K562 (cell line): ENCODE measurements around the gene SOAT2. TPM values are rescaled to one million over a fixed set of nuclear protein-coding genes. Genes with fewer than 3 reads are reported as not detected.
A peak's percentile ranks its signal among the peaks of the same experiment; 100 is the strongest.

ENCODE experiments used
- ATAC-seq: fragments of 200-7000 bp; cut with Tn5 transposase; 3 replicates; pipeline ENCODE4 v1.9.1; 2020; ENCODE audit warnings: moderate library complexity
- BruUV-seq: library from RNA; stranded (reverse); fragments of 400-500 nt; replicated peaks from 2 replicates; lab custom pipeline; 2021; lab: Mats Ljungman, UMichigan
- CTCF ChIA-PET: fragments of 300-600 bp; formaldehyde crosslinking; extraction: SDS; loops from one replicate; lab custom pipeline; 2021; ENCODE audit warnings: low intra/inter-chr PET ratio; lab: Yijun Ruan, JAX
- POLR2A ChIA-PET: fragments of 300-600, 350-650 bp; sonication (Branson Sonifier 250); formaldehyde crosslinking; extraction: SDS; loops from one replicate; lab custom pipeline; 2021; ENCODE audit warnings: antibody characterized with exemption, inconsistent platforms; lab: Yijun Ruan, JAX
- DNase-seq, 4 experiments: peaks; one replicate each; pipeline versions ENCODE4 v3.0.0 to v3.0.0-alpha.2; 2011 to 2018; ENCODE audit warnings: low spot score in 3 of 4, mixed read lengths in 3 of 4; ENCODE audit errors: extremely low read depth in 1 of 4
- FAIRE-seq: peaks from 2 replicates; lab custom pipeline; 2011; peaks lifted over from hg19 to GRCh38; lab: Jason Lieb, UNC
- H2AFZ ChIP-seq: 2 replicates; pipeline ENCODE4 v1.6.0; 2011; ENCODE audit warnings: low read depth, low read length, control low read depth, inconsistent platforms
- H3K27ac ChIP-seq: fragments of 200-600 bp; 3 replicates; pipeline ENCODE4 v1.8.0; 2011; ENCODE audit warnings: low read depth, mild to moderate bottlenecking, control low read depth, inconsistent platforms, low read length, moderate library complexity, mixed read lengths; ENCODE audit errors: extremely low read depth
- H3K27me3 ChIP-seq, 2 experiments: fragments of 300-600 bp in 1 of 2; 2 replicates in 1 of 2; 3 replicates in 1 of 2; pipeline versions ENCODE4 v1.6.0 to v1.8.0; 2011; ENCODE audit warnings: inconsistent platforms in 2 of 2, low read length in 2 of 2, mild to moderate bottlenecking in 1 of 2, mixed read lengths in 1 of 2, moderate library complexity in 1 of 2; ENCODE audit not compliant: control insufficient read depth in 2 of 2, insufficient read depth in 2 of 2
- H3K36me3 ChIP-seq: fragments of 300-600 bp; 3 replicates; pipeline ENCODE4 v1.8.0; 2011; ENCODE audit warnings: mild to moderate bottlenecking, low read length, inconsistent platforms; ENCODE audit not compliant: control insufficient read depth, insufficient read depth
- H3K4me1 ChIP-seq, 2 experiments: fragments of 200-600 bp in 1 of 2; replicated peaks in 1 of 2; 2 replicates in 1 of 2; 3 replicates in 1 of 2; pipeline versions ENCODE4 v1.5.1 to v1.8.0; 2011; ENCODE audit warnings: inconsistent platforms in 2 of 2, low read length in 2 of 2, mild to moderate bottlenecking in 1 of 2, mixed read lengths in 1 of 2, moderate library complexity in 1 of 2; ENCODE audit not compliant: control insufficient read depth in 2 of 2, insufficient read depth in 2 of 2
- H3K4me2 ChIP-seq: 2 replicates; pipeline ENCODE4 v1.6.1; 2011; ENCODE audit warnings: low read length, control low read depth, inconsistent platforms, mixed read lengths; ENCODE audit not compliant: insufficient read depth
- H3K4me3 ChIP-seq: fragments of 200-600 bp; sonication (generic), shearing (Covaris generic); 2 replicates; pipeline ENCODE4 v1.5.1; 2016; ENCODE audit warnings: control low read depth, inconsistent platforms
- H3K79me2 ChIP-seq: fragments of 200-600 bp; 3 replicates; pipeline ENCODE4 v1.8.0; 2011; ENCODE audit warnings: low read length, inconsistent platforms; ENCODE audit not compliant: control insufficient read depth, insufficient read depth
- H3K9ac ChIP-seq, 2 experiments: 2 replicates each; pipeline versions ENCODE4 v1.6.0 to v1.6.1; 2011; ENCODE audit warnings: low read depth in 2 of 2, low read length in 2 of 2, control low read depth in 1 of 2, inconsistent platforms in 1 of 2, mild to moderate bottlenecking in 1 of 2, mixed read lengths in 1 of 2; ENCODE audit not compliant: insufficient read depth in 1 of 2
- H3K9me1 ChIP-seq: one replicate; pipeline ENCODE4 v1.6.0; 2011; ENCODE audit warnings: inconsistent platforms, mild to moderate bottlenecking, low read length, moderate library complexity; ENCODE audit not compliant: control insufficient read depth, insufficient read depth
- H3K9me3 ChIP-seq: replicated peaks from 2 replicates; pipeline ENCODE4 v1.5.1; 2011; ENCODE audit warnings: low read depth, low read length, inconsistent platforms; ENCODE audit not compliant: control insufficient read depth, insufficient read depth
- H4K20me1 ChIP-seq: replicated peaks from 2 replicates; pipeline ENCODE4 v1.6.1; 2011; ENCODE audit warnings: low read length, inconsistent platforms, mixed read lengths; ENCODE audit not compliant: control insufficient read depth, insufficient read depth
- BACH1 ChIP-seq: fragments of 200-800 bp; sonication (Bioruptor generic); IDR thresholded peaks from 2 replicates; pipeline ENCODE4 v1.6.1; 2016; ENCODE audit warnings: missing genetic modification characterization, missing compliant biosample characterization
- CHCHD3 ChIP-seq: fragments of 250-450 bp; sonication (Bioruptor Pico); IDR thresholded peaks from 2 replicates; pipeline ENCODE4 v2.1.2; 2022; ENCODE audit warnings: mild to moderate bottlenecking
- CHD1 ChIP-seq: fragments of 200-600 bp; sonication (generic); IDR thresholded peaks from one replicate; pipeline ENCODE4 v1.6.1; 2012; ENCODE audit warnings: mild to moderate bottlenecking, moderate library complexity, low read length, inconsistent platforms
- L3MBTL2 ChIP-seq: fragments of 450-650 bp; IDR thresholded peaks from 2 replicates; pipeline ENCODE4 v1.6.1; 2016; ENCODE audit warnings: mild to moderate bottlenecking, moderate library complexity
- MEIS2 ChIP-seq: fragments of 450-650 bp; IDR thresholded peaks from 2 replicates; pipeline ENCODE4 v1.6.1; 2014; ENCODE audit warnings: mild to moderate bottlenecking; ENCODE audit not compliant: partially characterized antibody
- PPARD ChIP-seq: fragments of 250-450 bp; sonication (Bioruptor Pico); IDR thresholded peaks from 2 replicates; pipeline ENCODE4 v1.8.0; 2022; ENCODE audit warnings: inconsistent platforms, mild to moderate bottlenecking, moderate library complexity
- RFX1 ChIP-seq: fragments of 450-650 bp; IDR thresholded peaks from 2 replicates; pipeline ENCODE4 v1.6.1; 2016; ENCODE audit warnings: mild to moderate bottlenecking, moderate library complexity
- RNF2 ChIP-seq: sonication (generic); IDR thresholded peaks from 2 replicates; pipeline ENCODE4 v1.6.1; 2016
- ZNF12 ChIP-seq: sonication (generic); formaldehyde crosslinking; IDR thresholded peaks from 2 replicates; pipeline ENCODE4 v1.4.0; 2020; ENCODE audit warnings: mild to moderate bottlenecking, missing genetic modification reagents
- WGBS: fragments of 100-300 bp; shearing (Covaris generic); methylation state at CpG from one replicate; pipeline ENCODE4 v1.1.6; 2016; ENCODE audit warnings: low coverage, mixed read lengths; ENCODE audit not compliant: insufficient coverage; ENCODE audit errors: missing lambda C conversion rate; 5-methylcytosine and 5-hydroxymethylcytosine counted together
- in situ Hi-C: fragments of 300-500 bp; cut with MboI; formaldehyde crosslinking; loops from 4 replicates; pipeline ENCODE4 v1.15.0; 2018; ENCODE audit warnings: inconsistent platforms, mixed read lengths
- intact Hi-C: fragments of 100-400 bp; cut with micrococcal nuclease; formaldehyde crosslinking; loops from 2 replicates; pipeline ENCODE4 v1.14.2; 2022
- polyA plus RNA-seq, 8 experiments: library from polyadenylated mRNA; depleted of rRNA in 4 of 8; stranded (reverse) in 5 of 8; unstranded in 3 of 8; fragments of >200 nt; fragmentation: Nextera tagmentation in 2 of 8; fragmentation: Illumina TruSeq in 1 of 8; extraction: Ambion mirVana in 2 of 8; extraction: Trizol in 1 of 8; gene quantifications; 2 replicates each; pipeline versions ENCODE4 v1.2.1 to v1.2.3, GENCODE V29; 2011 to 2014; ENCODE audit warnings: inconsistent platforms in 1 of 8, missing spikeins in 1 of 8
- total RNA-seq, 7 experiments: library from RNA; depleted of rRNA in 6 of 7; stranded (reverse); fragments of >200 nt in 6 of 7; fragmentation: Illumina TruSeq in 2 of 7; extraction: Trizol in 2 of 7; gene quantifications; 2 replicates each; pipeline versions ENCODE4 v1.2.1 to v1.2.3, GENCODE V29; 2011 to 2021; ENCODE audit warnings: low replicate concordance in 1 of 7
- TF ChIP-seq, protein P1 (sequence below): fragments of 250-450 bp; sonication (Bioruptor Pico); IDR thresholded peaks from 2 replicates; pipeline ENCODE4 v1.5.0; 2021

Gene SOAT2
- total and polyA plus RNA-seq, 9 of the 15 experiments (the other 6 are each of a cell fraction or from before 2014, with no cell fraction given): 0.04 TPM; not detected in 8

DNA sequence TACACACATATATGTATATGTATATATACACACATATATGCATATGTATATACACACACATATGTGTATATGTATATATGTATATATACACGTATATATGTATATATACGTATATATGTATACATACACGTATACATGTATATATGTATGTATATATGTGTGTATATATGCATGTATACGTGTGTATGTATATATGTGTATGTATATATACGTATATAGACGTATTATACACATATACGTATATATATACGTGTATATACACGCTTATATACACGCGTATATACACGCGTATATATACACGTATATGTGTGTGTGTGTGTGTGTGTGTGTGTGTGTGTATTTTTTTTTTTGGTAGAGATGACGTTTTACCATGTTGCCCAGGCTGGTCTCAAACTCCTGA, 44.4 kb downstream of the SOAT2 start (continued):
- TF ChIP-seq ZNF12 (CRISPR knock-in tag) (no peak), BACH1 (no peak), MEIS2 (no peak), PPARD (CRISPR knock-in tag) (peak; percentile 97), CHCHD3 (CRISPR knock-in tag) (peak; percentile 75; the same call in 1 of the 2 replicates), RNF2 (no peak)
- TF ChIP-seq, protein P1, sequence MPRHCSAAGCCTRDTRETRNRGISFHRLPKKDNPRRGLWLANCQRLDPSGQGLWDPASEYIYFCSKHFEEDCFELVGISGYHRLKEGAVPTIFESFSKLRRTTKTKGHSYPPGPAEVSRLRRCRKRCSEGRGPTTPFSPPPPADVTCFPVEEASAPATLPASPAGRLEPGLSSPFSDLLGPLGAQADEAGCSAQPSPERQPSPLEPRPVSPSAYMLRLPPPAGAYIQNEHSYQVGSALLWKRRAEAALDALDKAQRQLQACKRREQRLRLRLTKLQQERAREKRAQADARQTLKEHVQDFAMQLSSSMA (CRISPR knock-in tag): no peak

DNA sequence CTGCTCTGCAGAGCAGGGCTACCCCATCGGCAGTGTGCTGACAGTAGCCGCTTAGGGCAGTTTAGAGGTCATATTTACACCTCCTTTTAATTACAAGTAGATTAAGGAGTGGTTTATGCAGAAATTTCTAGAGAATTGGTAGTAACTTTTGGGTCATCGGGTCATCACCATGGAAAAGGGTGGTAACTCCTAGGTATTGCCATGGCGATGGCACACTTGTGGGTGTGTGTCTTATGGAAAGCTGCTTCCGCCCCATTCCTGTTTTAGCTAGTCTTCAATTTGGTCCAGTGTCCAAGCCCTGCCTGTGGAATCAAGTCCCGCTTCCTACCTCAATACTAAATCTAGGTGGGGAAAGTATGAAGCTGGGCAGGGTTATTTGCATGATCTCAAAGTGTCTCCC, 47.8 kb downstream of the SOAT2 start:
- peaks cover 2 to 6% of the 10 kb centered on the region in 2 experiments; a peak in 3 of 5 replicates for H3K4me1 ChIP-seq
- TF ChIP-seq RFX1 (peak; percentile 46), CHD1 (no peak), L3MBTL2 (no peak)
- H3K4me2 ChIP-seq: no peak overlapping the region
- no peaks in the 10 kb centered on the region for H3K36me3 ChIP-seq
- DNase-seq (no peak), ATAC-seq (no peak), FAIRE-seq (no peak)
- POLR2A ChIA-PET: interaction anchor here (0.6 to 0.9 kb wide), 2 partner anchors 8 to 10 kb away, joined by 3 to 4 read pairs; no protein-coding TSS in a partner anchor
- H3K79me2 ChIP-seq: no peaks in the 10 kb centered on the region
- CTCF ChIA-PET: no interaction called here
- no peak overlapping the region for H2AFZ ChIP-seq
- peaks cover 5% of the 10 kb centered on the region for H3K9me3 ChIP-seq
- H3K27ac ChIP-seq: no peak overlapping the region
- in situ Hi-C loops (no loop called here), intact Hi-C loops (no loop called here)
- no peaks in the 10 kb centered on the region for H4K20me1 ChIP-seq
- BruUV-seq: no TSS peak
- H3K4me3 ChIP-seq: no peak overlapping the region
- no peak overlapping the region; a peak in 1 of 4 replicates for H3K9ac ChIP-seq
- no peaks in the 10 kb centered on the region for H3K27me3 ChIP-seq
- H3K9me1 ChIP-seq: no peaks in the 10 kb centered on the region
- 64% methylated on average over 6 of the region's 6 CpGs for WGBS
